Esophagus mucosa (tissue), 1 donor: ENCODE results near the gene CCDC18. TPM values are rescaled to one million over a fixed set of nuclear protein-coding genes. Genes with fewer than 3 reads are reported as not detected.
A peak's percentile ranks its signal among the peaks of the same experiment; 100 is the strongest.
"Not testable (repeated sequence)": the region's sequence is repeated elsewhere in the genome, so short reads cannot be mapped to it uniquely, and the experiment has no call there.

Experiments used
- ATAC-seq: fragments of 200-7000 bp; cut with Tn5 transposase; one replicate; pipeline ENCODE4 v1.9.1; 2020
- total RNA-seq: library from RNA; stranded (reverse); gene quantifications from one replicate; pipeline ENCODE4 v1.2.4, GENCODE V29; 2023
- donor health status: DM: yes; HTN: yes; CAD: no.

CCDC18 gene
- total RNA-seq, 1 donor from 2014 or later = 4.3 TPM

DNA sequence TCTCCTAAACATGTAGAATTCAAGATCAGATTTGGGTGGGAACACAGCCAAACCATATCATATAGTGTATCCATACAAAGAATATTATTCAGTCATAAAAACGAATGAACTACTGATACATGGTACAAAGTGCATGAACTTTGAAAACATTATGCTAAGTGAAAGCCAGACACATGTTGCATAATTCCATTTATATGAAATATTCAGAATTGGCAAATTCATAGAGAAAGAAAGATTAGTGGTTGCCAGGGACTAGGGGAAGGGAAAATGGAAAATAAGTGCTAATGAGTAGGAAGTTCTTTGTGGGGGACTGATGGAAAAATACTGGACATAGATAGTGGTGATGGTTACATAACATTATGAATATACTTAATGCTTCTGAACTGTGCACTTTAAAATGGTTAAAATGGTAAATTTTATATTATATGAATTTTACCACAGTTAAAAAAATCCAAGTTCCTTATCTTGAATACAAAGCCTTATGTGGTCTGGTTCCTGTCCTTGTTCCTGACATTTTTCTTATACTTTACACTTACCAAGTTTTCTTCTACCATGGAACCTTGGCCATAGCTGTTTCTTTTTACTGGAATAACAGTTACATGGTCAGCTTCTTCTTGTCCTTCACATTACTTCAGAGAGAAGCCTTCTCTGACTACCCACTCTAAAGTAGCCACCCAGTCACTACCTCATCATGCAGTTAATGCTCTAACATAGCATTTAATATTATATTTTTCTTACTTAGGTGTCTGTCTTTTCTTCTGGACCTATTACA is 64.0 kb downstream of the CCDC18 start:
- no peak for ATAC-seq

DNA sequence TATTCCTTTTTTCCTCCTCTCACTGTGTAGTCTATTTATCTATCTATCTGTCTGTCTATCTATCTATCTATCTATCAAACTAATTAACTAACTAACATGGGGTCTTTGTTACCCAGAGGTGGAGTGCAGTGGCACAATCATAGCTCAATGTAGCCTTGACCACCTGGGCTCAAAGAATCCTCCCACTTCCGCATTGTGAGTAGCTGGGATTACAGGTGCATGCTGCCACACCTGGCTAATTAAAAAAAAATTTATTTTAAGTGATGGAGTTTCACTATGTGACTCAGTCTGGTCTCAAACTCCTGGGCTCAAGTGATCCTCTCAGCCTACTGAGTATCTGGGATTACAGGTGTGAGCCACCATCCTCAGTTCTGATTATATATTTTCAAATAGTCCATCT is 71.4 kb downstream of the CCDC18 start:
- no peak for ATAC-seq

- no peak for ATAC-seq
Measured at GRCh38 chr1:93252598-93252997, 72.1 kb downstream of the CCDC18 start.

GRCh38 chr1:93253516-93253915 is 73.0 kb downstream of the CCDC18 start:
- ATAC-seq = no peak

GRCh38 chr1:93255222-93256079 is 74.9 kb downstream of the CCDC18 start:
- no peak for ATAC-seq

GRCh38 chr1:93256433-93256832 is 75.9 kb downstream of the CCDC18 start:
- ATAC-seq = no peak

- ATAC-seq = no peak
Measured at GRCh38 chr1:93257889-93258288, 77.4 kb downstream of the CCDC18 start.

GRCh38 chr1:93260726-93261125 is 80.2 kb downstream of the CCDC18 start:
- not testable (repeated sequence) for ATAC-seq

DNA sequence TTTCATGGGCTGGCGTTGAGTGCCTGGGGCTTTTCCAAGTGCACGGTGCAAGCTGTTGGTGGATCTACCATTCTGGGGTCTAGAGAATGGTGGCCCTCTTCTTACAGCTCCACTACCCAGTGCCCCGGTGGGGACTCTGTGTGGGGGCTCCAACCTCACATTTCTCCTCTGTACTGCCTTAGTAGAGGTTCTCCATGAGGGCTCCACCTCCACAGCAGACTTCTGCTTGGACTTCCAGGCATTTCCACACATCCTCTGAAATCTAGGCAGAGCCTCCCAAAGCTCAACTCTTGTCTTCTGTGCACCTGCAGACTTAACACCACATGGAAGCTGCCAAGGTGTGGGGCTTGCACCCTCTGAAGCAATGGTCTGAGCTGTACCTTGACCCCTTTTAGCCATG is 82.1 kb downstream of the CCDC18 start:
- no peak for ATAC-seq

DNA sequence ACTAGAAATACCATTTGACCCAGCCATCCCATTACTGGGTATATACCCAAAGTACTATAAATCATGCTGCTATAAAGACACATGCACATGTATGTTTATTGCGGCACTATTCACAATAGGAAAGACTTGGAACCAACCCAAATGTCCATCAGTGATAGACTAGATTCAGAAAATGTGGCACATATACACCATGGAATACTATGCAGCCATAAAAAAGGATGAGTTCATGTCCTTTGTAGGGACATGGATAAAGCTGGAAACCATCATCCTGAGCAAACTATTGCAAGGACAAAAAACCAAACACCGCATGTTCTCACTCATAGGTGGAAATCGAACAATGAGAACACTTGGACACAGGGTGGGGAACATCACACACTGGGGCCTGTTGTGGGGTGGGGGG is 88.4 kb downstream of the CCDC18 start:
- ATAC-seq = not testable (repeated sequence)

DNA sequence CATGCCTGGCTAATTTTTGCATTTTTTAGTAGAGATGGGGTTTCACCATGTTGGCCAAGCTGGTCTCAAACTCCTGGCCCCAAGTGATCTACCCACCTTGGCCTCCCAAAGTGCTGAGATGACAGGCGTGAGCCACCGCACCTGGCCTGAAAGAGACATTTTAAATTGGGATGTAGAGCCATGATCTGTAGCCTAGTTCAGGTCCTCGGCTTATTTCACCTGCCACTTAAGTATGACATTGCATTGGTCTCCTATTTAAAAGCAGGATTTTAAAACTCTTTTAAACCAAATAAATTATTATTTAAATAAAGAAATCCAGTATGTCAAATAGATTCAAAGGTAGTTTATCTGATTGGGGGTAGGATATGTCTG is 94.7 kb downstream of the CCDC18 start:
- ATAC-seq = not testable (repeated sequence)

DNA sequence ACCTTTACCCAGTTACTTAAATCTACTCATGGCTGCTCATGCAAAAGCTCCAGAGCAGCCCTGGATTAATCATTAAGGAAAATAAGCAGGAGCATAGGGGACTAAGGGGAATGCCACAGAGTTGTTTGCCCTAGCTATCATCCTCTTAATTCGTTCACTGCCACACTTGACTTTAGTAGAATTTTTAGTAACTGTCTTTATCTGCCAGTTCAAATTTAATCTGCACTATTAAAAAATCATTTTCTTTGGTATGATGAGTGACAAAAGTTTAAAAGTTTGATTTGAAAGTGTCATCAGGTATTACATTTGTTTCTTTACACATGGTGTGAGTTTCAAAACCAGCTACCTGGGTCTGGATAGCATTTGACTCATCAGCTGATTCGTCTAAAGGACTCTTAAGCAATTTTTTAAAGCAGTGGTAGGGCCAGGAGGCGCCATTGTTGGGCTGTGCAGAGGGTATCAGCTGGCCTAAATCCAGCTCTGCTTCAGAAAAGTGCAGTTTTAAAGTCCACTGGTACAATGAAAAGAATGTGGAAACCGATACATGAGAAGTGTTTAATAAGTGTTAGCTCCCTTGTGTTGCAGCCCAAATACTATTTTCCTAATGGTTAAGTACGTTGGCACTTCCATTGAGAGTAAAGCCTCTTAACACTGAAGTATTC is 95.2 kb downstream of the CCDC18 start:
- no peak for ATAC-seq

GRCh38 chr1:93277530-93277929 is 97.0 kb downstream of the CCDC18 start:
- ATAC-seq = not testable (repeated sequence)

DNA sequence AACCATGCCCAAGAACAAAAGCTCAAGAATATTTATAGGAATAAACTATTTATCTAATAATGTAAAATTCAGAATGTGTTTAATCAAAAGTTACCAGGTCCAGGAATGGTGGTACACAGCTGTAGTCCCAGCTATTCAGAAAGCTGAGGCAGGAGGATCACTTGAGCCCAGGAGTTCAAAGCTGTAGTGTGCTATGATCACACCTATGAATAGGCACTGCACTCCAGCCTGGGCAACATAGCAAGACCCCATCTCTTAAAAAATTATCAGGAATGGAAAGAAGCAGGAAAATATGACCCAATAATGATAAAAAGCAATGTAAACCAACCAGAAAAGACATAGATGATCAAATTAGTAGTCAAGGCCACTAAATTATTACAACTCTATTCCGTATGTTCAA is 103.0 kb downstream of the CCDC18 start:
- no peak for ATAC-seq

GRCh38 chr1:93288558-93288957 is 108.0 kb downstream of the CCDC18 start:
- no peak for ATAC-seq

GRCh38 chr1:93296555-93297154 is 116.1 kb downstream of the CCDC18 start:
- ATAC-seq = no peak

DNA sequence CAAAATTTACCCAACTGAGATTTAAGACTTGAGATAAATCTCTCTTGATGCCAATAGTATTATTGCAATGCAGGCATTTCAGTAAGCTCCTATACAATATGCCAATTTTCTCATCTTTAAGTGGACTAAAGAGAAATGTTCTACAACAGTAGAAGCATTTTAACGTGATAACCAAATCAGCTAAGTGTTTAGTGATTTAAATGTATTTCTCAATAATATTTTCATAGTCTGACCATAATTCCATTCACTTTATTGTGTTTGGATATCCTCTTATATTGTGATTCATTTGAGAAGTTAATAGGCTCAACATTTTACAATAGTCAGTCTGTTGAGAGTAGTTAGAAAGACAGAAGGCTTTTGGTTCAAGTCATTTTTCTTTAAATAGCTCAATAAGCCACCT is 120.6 kb downstream of the CCDC18 start:
- no peak for ATAC-seq

GRCh38 chr1:93302078-93302477 is 121.6 kb downstream of the CCDC18 start:
- no peak for ATAC-seq

GRCh38 chr1:93304716-93305138 is 124.2 kb downstream of the CCDC18 start:
- ATAC-seq = peak; percentile 68

GRCh38 chr1:93306920-93307319 is 126.4 kb downstream of the CCDC18 start:
- no peak for ATAC-seq

DNA sequence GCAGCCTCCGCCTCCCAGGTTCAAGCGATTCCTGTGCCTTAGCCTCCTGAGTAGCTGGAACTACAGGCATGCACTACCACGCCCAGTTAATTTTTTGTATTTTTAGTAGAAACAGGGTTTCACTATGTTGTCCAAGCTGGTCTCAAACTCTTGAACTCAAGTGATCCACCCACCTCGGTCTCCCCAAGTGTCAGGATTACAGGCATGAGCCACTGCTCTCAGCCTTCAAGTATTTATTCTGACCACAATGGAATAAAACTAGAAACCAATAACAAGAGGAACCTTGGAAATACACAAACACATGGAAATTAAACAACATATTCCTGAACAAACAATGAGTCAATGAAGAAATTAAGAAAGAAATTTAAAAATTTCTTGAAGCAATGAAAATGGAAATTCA is 132.5 kb downstream of the CCDC18 start:
- ATAC-seq = no peak

DNA sequence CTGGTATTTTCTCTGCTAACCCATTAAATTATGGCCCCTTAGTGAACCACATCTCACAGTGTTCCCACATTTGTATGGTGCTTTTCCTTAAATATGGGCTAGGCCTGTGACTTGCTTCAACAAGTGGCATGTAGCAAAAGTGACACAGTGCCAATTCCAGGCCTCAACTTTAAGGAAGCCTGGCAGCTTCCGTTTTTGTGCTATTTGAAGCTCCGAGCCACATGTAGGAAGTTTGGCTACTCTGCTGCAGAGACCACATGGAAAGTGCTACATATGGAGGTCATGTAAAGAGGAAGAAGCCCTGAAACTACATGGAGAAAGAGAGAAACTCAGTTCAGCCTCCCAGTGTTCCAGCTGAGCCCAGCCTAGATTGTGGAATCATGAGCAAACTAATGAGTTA is 136.7 kb downstream of the CCDC18 start:
- no peak for ATAC-seq

GRCh38 chr1:93317943-93318342 is 137.4 kb downstream of the CCDC18 start:
- ATAC-seq = no peak
